GM18909 (cell line): Measurements from ENCODE around the gene SGCA.

ENCODE experiments used
- ATAC-seq: cut with Tn5 transposase; IDR thresholded peaks from one replicate; pipeline ENCODE4 v1.9.1; 2021; ENCODE audit warnings: mild to moderate bottlenecking; ENCODE audit not compliant: unreplicated experiment, poor library complexity

Gene SGCA

GRCh38 chr17:50180111-50180510 is 14.3 kb downstream of the SGCA start:
- ATAC-seq, result no peak

- ATAC-seq, result no peak
Measured at GRCh38 chr17:50180620-50181019, 14.8 kb downstream of the SGCA start.

DNA sequence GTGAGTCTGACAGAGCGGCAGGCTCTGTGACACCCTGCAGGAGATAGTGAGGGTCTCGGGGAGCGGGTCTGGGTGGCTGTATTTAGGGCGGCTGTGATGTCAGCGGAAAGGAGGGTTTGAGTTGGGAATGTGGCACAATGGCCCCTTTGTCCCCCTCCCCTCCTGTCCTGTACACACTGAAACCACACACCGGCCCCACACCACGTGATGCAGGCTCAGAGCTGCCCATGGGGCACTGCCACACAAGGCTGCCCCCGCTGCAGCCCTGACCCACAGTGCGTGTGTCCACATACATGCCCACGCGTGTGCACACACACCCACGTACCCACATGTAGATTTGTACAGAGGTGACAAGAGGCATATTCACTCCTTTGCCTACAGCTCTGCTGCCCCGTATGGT is 15.3 kb downstream of the SGCA start:
- ATAC-seq, result no peak

- no peak for ATAC-seq
Measured at GRCh38 chr17:50181591-50182560, 16.1 kb downstream of the SGCA start.

DNA sequence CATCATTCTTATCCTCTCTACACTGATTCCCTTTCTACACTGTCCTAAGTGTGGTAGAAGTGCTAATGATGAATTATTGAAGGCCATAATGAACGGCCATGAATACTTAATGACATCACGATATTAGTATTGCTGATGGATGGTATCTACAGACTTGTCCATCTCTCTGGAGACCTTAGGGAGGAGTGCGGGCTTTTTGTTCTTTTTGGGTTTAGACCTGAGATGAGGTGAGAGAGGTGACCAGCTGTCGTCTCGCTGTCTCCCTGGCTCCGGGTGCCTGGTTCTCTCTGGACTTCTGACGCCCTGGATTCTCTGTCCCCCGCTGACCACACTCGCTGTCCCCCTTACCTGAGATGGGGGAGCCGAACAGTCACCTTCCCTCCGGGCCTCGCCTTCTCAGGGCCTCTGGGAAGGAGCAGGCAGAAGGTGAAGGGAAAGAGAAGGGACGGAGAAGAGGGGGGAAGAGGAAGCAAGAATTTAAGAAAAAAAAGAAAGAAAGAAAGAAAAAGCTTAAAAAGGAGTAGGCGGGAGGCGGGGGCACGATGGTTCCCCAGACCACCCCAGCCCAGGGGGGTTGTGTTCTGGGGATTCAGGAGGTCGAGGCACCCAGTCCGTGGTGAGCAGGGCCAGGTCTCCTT is 17.1 kb downstream of the SGCA start:
- no peak for ATAC-seq

- ATAC-seq, result no peak
Measured at GRCh38 chr17:50183421-50183994, 17.7 kb downstream of the SGCA start.

DNA sequence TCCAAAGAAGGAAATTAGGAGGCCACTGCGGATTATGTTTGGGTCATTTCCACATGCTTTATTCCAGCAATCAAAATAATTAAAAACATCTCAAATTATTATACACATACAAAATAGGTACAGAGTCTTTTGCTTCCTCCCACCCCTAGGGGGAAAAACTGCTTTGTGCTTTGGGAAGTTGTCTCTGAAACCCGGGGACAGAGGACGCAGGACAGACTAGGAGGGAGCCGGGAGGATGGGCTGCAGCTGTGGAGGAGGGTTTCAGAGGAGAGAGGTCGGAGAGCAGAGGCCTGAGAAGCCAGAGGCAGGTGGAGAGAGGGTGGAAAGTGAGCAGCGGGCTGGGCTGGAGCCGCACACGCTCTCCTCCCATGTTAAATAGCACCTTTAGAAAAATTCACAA is 18.3 kb downstream of the SGCA start:
- ATAC-seq, result no peak

DNA sequence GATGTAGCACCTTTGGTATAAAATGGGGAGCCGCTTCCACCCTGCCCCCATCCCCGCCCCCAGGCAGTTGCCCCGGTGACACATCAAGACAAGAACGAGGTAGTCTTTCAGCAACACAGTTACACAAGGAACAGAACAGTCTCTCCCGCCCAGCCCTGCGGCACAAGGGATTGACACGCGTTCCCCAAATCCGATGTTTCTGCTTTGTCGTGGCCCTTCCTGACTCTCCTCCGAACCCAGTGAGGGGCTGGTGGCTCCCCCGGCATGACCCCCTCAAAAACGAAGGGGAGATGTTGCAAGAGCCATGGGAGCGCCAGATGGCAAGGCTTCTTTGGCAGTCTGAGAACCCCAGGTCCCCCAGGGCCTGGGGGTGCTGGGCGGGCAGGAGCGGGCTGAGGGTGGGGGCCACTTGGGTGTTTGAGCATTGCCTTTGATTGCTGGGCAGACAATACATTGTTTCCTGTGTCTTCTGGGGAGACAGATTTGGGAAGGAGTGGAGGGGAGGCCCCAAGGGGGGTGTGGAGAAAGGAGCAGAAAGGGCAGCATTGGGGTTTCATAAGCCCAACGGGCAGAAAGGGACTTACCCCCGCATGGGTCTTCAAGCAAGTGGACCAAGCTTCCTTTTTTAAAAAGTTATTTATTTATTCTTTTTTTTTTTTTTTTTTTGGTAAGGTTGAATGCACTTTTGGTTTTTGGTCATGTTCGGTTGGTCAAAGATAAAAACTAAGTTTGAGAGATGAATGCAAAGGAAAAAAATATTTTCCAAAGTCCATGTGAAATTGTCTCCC is 19.0 kb downstream of the SGCA start:
- ATAC-seq, result no peak

DNA sequence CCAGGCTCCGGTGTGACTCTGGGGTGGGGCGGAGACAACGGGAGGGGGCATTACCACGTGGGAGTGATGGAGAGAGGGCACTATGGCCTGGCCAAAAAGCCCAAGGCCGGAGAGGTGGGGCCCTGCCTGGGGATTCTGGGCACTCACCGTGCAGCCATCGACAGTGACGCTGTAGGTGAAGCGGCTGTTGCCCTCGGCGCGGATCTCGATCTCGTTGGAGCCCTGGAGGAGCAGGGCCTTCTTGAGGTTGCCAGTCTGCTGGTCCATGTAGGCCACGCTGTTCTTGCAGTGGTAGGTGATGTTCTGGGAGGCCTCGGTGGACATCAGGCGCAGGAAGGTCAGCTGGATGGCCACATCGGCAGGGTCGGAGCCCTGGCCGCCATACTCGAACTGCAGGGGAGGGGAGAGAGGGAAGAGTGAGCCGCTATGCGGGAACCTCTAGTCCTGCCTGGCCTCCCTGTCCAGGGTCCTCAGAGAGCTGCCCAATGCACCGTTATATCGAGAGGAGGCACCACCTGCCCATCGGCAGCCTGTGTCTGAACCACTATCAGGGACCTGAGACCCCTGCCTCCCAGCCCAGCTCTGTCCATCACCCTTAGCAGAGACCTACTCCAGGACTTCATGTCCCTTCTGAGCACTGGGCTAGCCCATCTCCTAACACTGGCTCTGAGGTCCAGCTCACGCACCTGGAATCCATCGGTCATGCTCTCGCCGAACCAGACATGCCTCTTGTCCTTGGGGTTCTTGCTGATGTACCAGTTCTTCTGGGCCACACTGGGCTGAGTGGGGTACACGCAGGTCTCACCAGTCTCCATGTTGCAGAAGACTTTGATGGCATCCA is 20.0 kb downstream of the SGCA start:
- ATAC-seq, result no peak

- ATAC-seq, result no peak
Measured at GRCh38 chr17:50186661-50187393, 21.0 kb downstream of the SGCA start.

- ATAC-seq, result no peak
Measured at GRCh38 chr17:50187394-50187725, 21.6 kb downstream of the SGCA start.

DNA sequence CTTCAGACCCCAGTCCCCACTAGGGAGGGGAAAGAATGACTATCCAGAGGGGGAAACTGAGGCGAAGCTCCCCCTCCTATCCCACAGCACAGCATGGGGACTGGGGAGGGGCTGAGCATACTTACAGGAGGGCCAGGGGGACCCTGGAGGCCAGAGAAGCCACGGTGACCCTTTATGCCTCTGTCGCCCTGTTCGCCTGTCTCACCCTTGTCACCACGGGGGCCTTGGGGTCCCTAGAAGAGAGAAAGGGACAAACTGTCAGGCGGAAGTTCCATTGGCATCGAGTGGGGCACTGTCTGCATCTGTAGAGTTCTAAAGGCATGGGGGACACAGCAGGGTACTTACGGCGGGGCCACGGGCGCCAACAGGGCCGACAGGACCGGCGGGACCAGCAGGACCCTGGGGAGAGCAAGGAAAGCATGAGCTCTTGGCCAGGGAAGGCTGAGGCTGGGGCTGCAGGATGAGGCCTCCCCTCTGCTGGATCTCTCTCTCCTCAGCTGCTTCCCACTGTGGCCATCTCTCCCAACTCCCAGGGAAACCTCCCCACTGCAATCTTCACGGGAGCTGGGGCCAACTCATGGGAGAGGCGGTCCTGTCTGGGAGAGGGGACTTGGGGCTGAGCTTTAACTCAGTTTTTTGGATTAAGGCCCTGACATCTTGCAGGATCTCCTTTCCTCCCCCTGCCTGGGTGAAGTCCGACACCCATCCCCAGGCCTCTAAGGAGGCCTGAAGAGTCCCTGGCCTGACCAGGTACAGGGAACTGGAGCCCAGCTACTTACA is 22.1 kb downstream of the SGCA start:
- ATAC-seq, result no peak

DNA sequence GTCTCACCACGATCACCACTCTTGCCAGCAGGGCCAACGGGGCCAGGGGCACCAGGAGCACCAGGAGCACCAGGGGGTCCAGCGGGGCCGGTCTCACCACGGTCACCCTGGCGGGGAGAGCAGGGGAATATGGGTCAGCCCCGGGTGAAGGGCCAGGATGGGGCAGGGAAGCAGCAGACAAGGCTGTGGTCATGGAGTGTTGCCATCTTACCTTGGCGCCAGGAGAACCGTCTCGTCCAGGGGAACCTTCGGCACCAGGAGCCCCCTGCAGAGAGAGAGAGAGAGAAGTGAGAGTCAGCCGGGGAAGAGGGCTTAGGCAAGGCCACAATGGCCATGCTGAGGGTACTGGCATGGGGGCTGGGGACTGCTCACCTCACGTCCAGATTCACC is 22.7 kb downstream of the SGCA start:
- no peak for ATAC-seq

DNA sequence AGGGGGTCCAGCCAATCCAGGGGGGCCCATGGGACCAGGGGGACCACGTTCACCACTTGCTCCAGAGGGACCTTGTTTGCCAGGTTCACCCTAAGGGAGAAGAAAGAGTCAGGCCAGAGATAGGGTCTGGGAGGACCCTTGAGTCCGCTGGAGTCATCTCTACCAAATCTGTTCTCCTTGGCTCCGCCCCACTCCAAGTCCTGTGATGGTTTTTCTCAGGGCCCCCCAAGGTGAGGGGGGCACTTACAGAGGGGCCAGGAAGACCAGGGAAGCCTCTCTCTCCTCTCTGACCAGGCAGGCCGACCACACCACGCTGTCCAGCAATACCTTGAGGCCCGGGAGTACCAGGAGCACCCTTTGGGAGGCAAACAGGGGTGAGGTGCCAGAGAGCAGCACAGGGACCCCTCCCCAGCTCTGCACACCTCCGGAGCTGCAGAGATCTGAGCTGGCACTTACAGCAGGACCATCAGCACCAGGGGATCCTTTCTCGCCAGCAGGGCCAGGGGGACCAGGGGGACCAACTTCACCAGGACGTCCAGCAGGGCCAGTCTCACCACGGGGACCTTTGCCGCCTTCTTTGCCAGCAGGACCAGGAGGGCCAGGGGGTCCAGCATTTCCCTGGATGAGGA is 23.2 kb downstream of the SGCA start:
- no peak for ATAC-seq

- no peak for ATAC-seq
Measured at GRCh38 chr17:50189550-50190292, 23.9 kb downstream of the SGCA start.

- ATAC-seq, result no peak
Measured at GRCh38 chr17:50190293-50190602, 24.4 kb downstream of the SGCA start.

DNA sequence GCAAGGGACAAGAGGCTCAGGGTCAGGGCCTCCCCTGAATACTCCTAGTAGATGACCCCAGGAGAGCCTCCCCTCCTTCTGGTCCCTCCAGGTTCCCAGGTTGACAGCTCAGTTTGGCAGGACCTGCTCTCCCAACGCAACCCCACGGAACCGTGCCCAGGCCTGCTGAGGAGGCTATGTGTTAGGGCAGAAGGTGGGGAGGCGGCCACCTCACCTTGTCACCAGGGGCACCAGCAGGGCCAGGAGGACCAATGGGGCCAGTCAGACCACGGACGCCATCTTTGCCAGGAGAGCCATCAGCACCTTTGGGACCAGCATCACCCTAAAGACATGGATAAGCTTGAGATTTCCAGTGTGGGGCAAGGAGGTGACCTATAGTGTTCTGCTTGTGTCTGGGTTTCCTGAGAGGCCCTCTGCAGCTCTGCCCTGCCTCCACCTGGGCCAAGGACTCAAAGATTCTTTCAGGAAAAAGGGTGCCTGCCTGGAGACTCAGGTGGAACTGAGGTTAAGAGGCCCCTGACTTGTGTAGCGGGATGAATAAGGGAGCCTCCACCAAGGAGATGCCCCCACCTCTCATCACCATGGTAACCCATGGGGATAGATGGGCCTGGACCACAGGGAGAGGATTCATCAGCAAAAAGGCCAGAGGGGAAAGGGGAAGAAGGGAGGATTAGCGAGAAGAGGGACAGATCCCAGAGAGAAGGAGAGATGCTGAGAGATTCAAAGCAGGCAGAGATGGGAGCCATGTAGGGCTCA is 25.0 kb downstream of the SGCA start:
- ATAC-seq, result no peak
